PFSK-1 (cell line): ENCODE results near the gene AKAP13.

Experiments used
- FOXP2 ChIP-seq: optimal IDR thresholded peaks from 2 replicates; pipeline ENCODE3; 2011; ENCODE audit warnings: borderline replicate concordance, control low read depth, inconsistent platforms; ENCODE audit not compliant: insufficient read depth; ENCODE audit errors: extremely low read length, extremely low read depth
- POLR2AphosphoS5 ChIP-seq: IDR thresholded peaks from 2 replicates; pipeline ENCODE4 v1.6.1; 2012; ENCODE audit warnings: low read depth, mild to moderate bottlenecking, control low read depth, low read length, moderate library complexity
- REST ChIP-seq, 2 experiments: IDR thresholded peaks; 2 replicates each; pipeline versions ENCODE4 v1.6.1 to v1.8.0; 2011 to 2012; ENCODE audit warnings: low read depth in 2 of 2, low read length in 2 of 2, control low read depth in 1 of 2, inconsistent platforms in 1 of 2, mild to moderate bottlenecking in 1 of 2, moderate library complexity in 1 of 2; ENCODE audit not compliant: insufficient read depth in 1 of 2
- SIN3A ChIP-seq: IDR thresholded peaks from 2 replicates; pipeline ENCODE4 v1.6.1; 2012; ENCODE audit warnings: mild to moderate bottlenecking, low read length, moderate library complexity, borderline replicate concordance; ENCODE audit not compliant: insufficient read depth
- TAF1 ChIP-seq: IDR thresholded peaks from 2 replicates; pipeline ENCODE4 v1.6.1; 2012; ENCODE audit warnings: low read length, control low read depth, borderline replicate concordance; ENCODE audit not compliant: insufficient read depth

AKAP13 gene

GRCh38 chr15:85470563-85471271 is 90.3 kb downstream of the AKAP13 start:
- TF ChIP-seq SIN3A: no peak
- TF ChIP-seq POLR2AphosphoS5: no peak
- TF ChIP-seq FOXP2: no peak
- no peak for TF ChIP-seq REST (IDR thresholded peaks at IDR 0.05; ENCODE audit: insufficient read depth in 1 of 2, low read depth in 2 of 2, low read length in 2 of 2)
- TF ChIP-seq TAF1: no peak

- TF ChIP-seq FOXP2 (no peak), TAF1 (no peak), REST (IDR thresholded peaks at IDR 0.05; ENCODE audit: insufficient read depth in 1 of 2, low read depth in 2 of 2, low read length in 2 of 2) (no peak), SIN3A (no peak), POLR2AphosphoS5 (no peak)
Measured at GRCh38 chr15:85472349-85472748, 91.9 kb downstream of the AKAP13 start.

GRCh38 chr15:85473455-85473854 is 93.1 kb downstream of the AKAP13 start:
- TF ChIP-seq TAF1 (no peak), REST (IDR thresholded peaks at IDR 0.05; ENCODE audit: insufficient read depth in 1 of 2, low read depth in 2 of 2, low read length in 2 of 2) (no peak), SIN3A (no peak), POLR2AphosphoS5 (no peak), FOXP2 (no peak)

GRCh38 chr15:85474700-85475316 is 94.4 kb downstream of the AKAP13 start:
- TF ChIP-seq FOXP2: no peak

GRCh38 chr15:85475317-85475701 is 94.9 kb downstream of the AKAP13 start:
- no peak for TF ChIP-seq SIN3A
- no peak for TF ChIP-seq TAF1
- no peak for TF ChIP-seq FOXP2
- no peak for TF ChIP-seq REST (IDR thresholded peaks at IDR 0.05; ENCODE audit: insufficient read depth in 1 of 2, low read depth in 2 of 2, low read length in 2 of 2)
- TF ChIP-seq POLR2AphosphoS5: no peak
